NB4 (cell line): ENCODE measurements around the gene CBX1.

Experiments
- CTCF ChIP-seq: IDR thresholded peaks from one replicate; pipeline ENCODE4 v1.5.1; 2012; ENCODE audit warnings: low read depth, low read length
- MAX ChIP-seq: IDR thresholded peaks from 2 replicates; pipeline ENCODE4 v1.6.1; 2011; ENCODE audit warnings: low read depth, low read length

GRCh38 chr17:48122665-48123045, 21.4 kb upstream of the CBX1 start:
- no peak for TF ChIP-seq MAX
- TF ChIP-seq CTCF = no peak
